CD8-positive, alpha-beta memory T cell (primary cell): Measurements from ENCODE around the gene RHOJ. TPM values are rescaled to one million over a fixed set of nuclear protein-coding genes. Genes with fewer than 3 reads are reported as not detected.
A peak's percentile ranks its signal among the peaks of the same experiment; 100 is the strongest.
"Not testable (repeated sequence)": the region's sequence is repeated elsewhere in the genome, so short reads cannot be mapped to it uniquely, and the experiment has no call there.

Experiments
- CTCF ChIA-PET: fragments of 350-600 bp; sonication (Branson Sonifier 250); formaldehyde crosslinking; loops from one replicate; lab custom pipeline; 2021; ENCODE audit warnings: antibody characterized with exemption; lab: Charles Lee
- POLR2A ChIA-PET: fragments of 350-600 bp; sonication (Branson Sonifier 250); formaldehyde crosslinking; loops from one replicate; lab custom pipeline; 2021; ENCODE audit warnings: antibody characterized with exemption; lab: Charles Lee
- DNase-seq, 5 donors: peaks; one replicate each; pipeline versions ENCODE4 v3.0.0 to v3.0.0-alpha.2; 2020 to 2022; ENCODE audit warnings: mixed read lengths in 1 of 5
- H3K27ac ChIP-seq: one replicate; pipeline ENCODE4 v1.7.0; 2013; ENCODE audit warnings: low read depth, mild to moderate bottlenecking, low read length, moderate library complexity
- H3K27me3 ChIP-seq: 2 replicates; pipeline ENCODE4 v1.7.0; 2013; ENCODE audit warnings: low read length, mild to moderate bottlenecking; ENCODE audit not compliant: insufficient read depth, poor library complexity, severe bottlenecking
- H3K36me3 ChIP-seq: 2 replicates; pipeline ENCODE4 v1.7.0; 2013; ENCODE audit warnings: mild to moderate bottlenecking, low read length, moderate library complexity; ENCODE audit not compliant: insufficient read depth
- H3K4me1 ChIP-seq: 2 replicates; pipeline ENCODE4 v1.7.0; 2013; ENCODE audit warnings: mild to moderate bottlenecking, low read length, moderate library complexity; ENCODE audit not compliant: insufficient read depth
- H3K4me3 ChIP-seq: 2 replicates; pipeline ENCODE4 v1.7.0; 2013; ENCODE audit warnings: mild to moderate bottlenecking, low read length
- H3K9me3 ChIP-seq: 2 replicates; pipeline ENCODE4 v1.7.0; 2013; ENCODE audit warnings: mild to moderate bottlenecking, low read length
- H3K27ac Mint-ChIP-seq, 8 donors: one replicate each; pipeline ENCODE4 v1.8.0; 2020 to 2021; ENCODE audit warnings: mixed read lengths in 8 of 8, mild to moderate bottlenecking in 6 of 8, inconsistent platforms in 3 of 8, moderate library complexity in 3 of 8
- H3K27me3 Mint-ChIP-seq, 2 donors: one replicate each; pipeline ENCODE4 v1.8.0; 2020 to 2021; ENCODE audit warnings: mixed read lengths in 2 of 2, mild to moderate bottlenecking in 1 of 2, moderate library complexity in 1 of 2
- H3K36me3 Mint-ChIP-seq, 3 donors: one replicate each; pipeline ENCODE4 v1.8.0; 2020 to 2021; ENCODE audit warnings: mixed read lengths in 3 of 3, inconsistent platforms in 1 of 3, mild to moderate bottlenecking in 1 of 3
- H3K4me1 Mint-ChIP-seq, 3 donors: one replicate each; pipeline ENCODE4 v1.8.0; 2020 to 2021; ENCODE audit warnings: mixed read lengths in 3 of 3, inconsistent platforms in 1 of 3, mild to moderate bottlenecking in 1 of 3
- H3K4me3 Mint-ChIP-seq, 7 donors: one replicate each; pipeline ENCODE4 v1.8.0; 2020 to 2021; ENCODE audit warnings: mixed read lengths in 7 of 7, mild to moderate bottlenecking in 6 of 7, moderate library complexity in 4 of 7, inconsistent platforms in 2 of 7
- H3K9me3 Mint-ChIP-seq, 5 donors: one replicate each; pipeline ENCODE4 v1.8.0; 2020 to 2022; ENCODE audit warnings: mixed read lengths in 5 of 5, mild to moderate bottlenecking in 3 of 5, moderate library complexity in 2 of 5, inconsistent platforms in 1 of 5
- polyA plus RNA-seq: library from polyadenylated mRNA; unstranded; fragments of 300-500 nt; fragmentation: Illumina TruSeq; gene quantifications from one replicate; pipeline ENCODE4 v1.2.3, GENCODE V29; 2021
- total RNA-seq, 2 experiments: library from RNA; stranded (reverse); gene quantifications; one replicate each; pipeline ENCODE4 v1.2.3, GENCODE V29; 2021

Gene RHOJ
- total and polyA plus RNA-seq, 3 experiments from 2014 or later = not detected

- Mint-ChIP-seq H3K4me1 (peaks cover 12 to 25% (median 20%) of the 10 kb centered on the region in 3 donors), H3K4me3 (no peak overlapping the region), H3K27ac (no peak overlapping the region), H3K27me3 (peaks cover 2 to 11% of the 10 kb centered on the region in 2 donors), H3K9me3 (no peaks in the 10 kb centered on the region), H3K36me3 (no peaks in the 10 kb centered on the region)
- Histone ChIP-seq H3K36me3 (no peaks in the 10 kb centered on the region), H3K9me3 (no peaks in the 10 kb centered on the region), H3K27me3 (no peaks in the 10 kb centered on the region), H3K4me3 (no peak overlapping the region), H3K27ac (no peak overlapping the region), H3K4me1 (no peaks in the 10 kb centered on the region)
- no peak for DNase-seq
- POLR2A ChIA-PET = no interaction called here
- CTCF ChIA-PET = no interaction called here
Measured at GRCh38 chr14:63299351-63300110, 95.3 kb downstream of the RHOJ start.

GRCh38 chr14:63300854-63301253 is 96.6 kb downstream of the RHOJ start:
- H3K27me3 ChIP-seq = no peaks in the 10 kb centered on the region
- H3K4me3 Mint-ChIP-seq = no peak overlapping the region
- no peaks in the 10 kb centered on the region for H3K4me1 ChIP-seq
- H3K36me3 ChIP-seq = no peaks in the 10 kb centered on the region
- no peak overlapping the region for H3K27ac ChIP-seq
- ChIA-PET POLR2A (no interaction called here), CTCF (no interaction called here)
- H3K9me3 ChIP-seq = no peaks in the 10 kb centered on the region
- no peaks in the 10 kb centered on the region for H3K36me3 Mint-ChIP-seq
- H3K27ac Mint-ChIP-seq = no peak overlapping the region
- no peak for DNase-seq
- no peak overlapping the region for H3K4me3 ChIP-seq
- peaks cover 5 to 13% (median 9%) of the 10 kb centered on the region in 3 donors for H3K4me1 Mint-ChIP-seq
- peaks cover 2 to 11% of the 10 kb centered on the region in 2 donors for H3K27me3 Mint-ChIP-seq
- H3K9me3 Mint-ChIP-seq = no peaks in the 10 kb centered on the region

- ChIA-PET POLR2A (no interaction called here), CTCF (interaction anchor here (0.7 kb wide), 1 partner anchor 8 kb away, joined by 3 read pairs; no protein-coding TSS in a partner anchor)
- peaks cover 3 to 8% (median 5%) of the 10 kb centered on the region in 3 donors for H3K4me1 Mint-ChIP-seq
- Histone ChIP-seq H3K36me3 (no peaks in the 10 kb centered on the region), H3K27me3 (no peaks in the 10 kb centered on the region), H3K9me3 (no peaks in the 10 kb centered on the region), H3K27ac (no peak overlapping the region), H3K4me1 (no peaks in the 10 kb centered on the region), H3K4me3 (no peak overlapping the region)
- no peaks in the 10 kb centered on the region for H3K9me3 Mint-ChIP-seq
- H3K27ac Mint-ChIP-seq = no peak overlapping the region
- H3K4me3 Mint-ChIP-seq = no peak overlapping the region
- peaks cover 2 to 11% of the 10 kb centered on the region in 2 donors for H3K27me3 Mint-ChIP-seq
- no peaks in the 10 kb centered on the region for H3K36me3 Mint-ChIP-seq
- no peak for DNase-seq
Measured at GRCh38 chr14:63301891-63302534, 97.8 kb downstream of the RHOJ start.

GRCh38 chr14:63304429-63304828 is 100.2 kb downstream of the RHOJ start:
- H3K27ac ChIP-seq, H3K36me3 ChIP-seq, H3K36me3 Mint-ChIP-seq, POLR2A ChIA-PET, DNase-seq, H3K9me3 Mint-ChIP-seq, H3K4me3 ChIP-seq, CTCF ChIA-PET, H3K9me3 ChIP-seq, H3K4me1 Mint-ChIP-seq, H3K4me3 Mint-ChIP-seq, H3K4me1 ChIP-seq, H3K27ac Mint-ChIP-seq, H3K27me3 ChIP-seq: not testable (repeated sequence)
- peaks cover 2 to 18% of the 10 kb centered on the region in 2 donors for H3K27me3 Mint-ChIP-seq

- no peak for DNase-seq
- Mint-ChIP-seq H3K9me3 (no peaks in the 10 kb centered on the region), H3K4me3 (peak overlapping the region in 1 of 7 donors; percentile 46), H3K4me1 (no peaks in the 10 kb centered on the region), H3K27me3 (peaks cover 7 to 22% of the 10 kb centered on the region in 2 donors), H3K36me3 (no peaks in the 10 kb centered on the region), H3K27ac (no peak overlapping the region)
- H3K27me3 ChIP-seq = no peaks in the 10 kb centered on the region
- no peaks in the 10 kb centered on the region for H3K9me3 ChIP-seq
- no peaks in the 10 kb centered on the region for H3K4me1 ChIP-seq
- CTCF ChIA-PET = no interaction called here
- POLR2A ChIA-PET = no interaction called here
- H3K27ac ChIP-seq = no peak overlapping the region
- H3K36me3 ChIP-seq = no peaks in the 10 kb centered on the region
- H3K4me3 ChIP-seq = no peak overlapping the region
Measured at GRCh38 chr14:63308723-63309317, 104.6 kb downstream of the RHOJ start.

DNA sequence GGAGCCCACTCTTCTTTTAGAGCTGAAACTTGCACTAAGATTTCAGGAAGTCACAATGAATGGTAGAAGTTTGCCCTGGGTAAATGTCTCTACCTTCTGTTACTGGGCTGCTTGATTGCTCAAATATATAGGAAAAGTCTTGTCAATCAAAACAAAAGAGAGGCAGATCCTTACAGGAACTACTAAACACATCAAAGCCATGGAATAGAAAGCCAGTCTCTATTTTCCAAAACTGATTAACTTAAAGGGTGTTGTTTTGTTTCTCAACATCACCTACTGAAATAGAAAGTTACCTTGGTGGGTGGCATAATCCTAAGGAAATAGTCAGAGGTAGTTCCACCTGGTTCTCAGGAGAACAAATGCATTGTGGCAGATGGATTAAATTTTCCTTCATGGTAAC is 114.6 kb downstream of the RHOJ start, which contains the start of gene GPHB5:
GPHB5 (minus strand) TSS at position 101 of the 400 bp plus-strand sequence. CDS start 1,086 bp downstream, outside the sequence.
- Histone ChIP-seq H3K9me3 (no peaks in the 10 kb centered on the region), H3K27ac (no peak within 1 kb of the TSS), H3K27me3 (no peaks in the 10 kb centered on the region), H3K4me1 (no peaks in the 10 kb centered on the region), H3K4me3 (no peak within 1 kb of the TSS), H3K36me3 (no peaks in the 10 kb centered on the region)
- H3K36me3 Mint-ChIP-seq = no peaks in the 10 kb centered on the region
- no peak for DNase-seq
- H3K4me3 Mint-ChIP-seq = no peak within 1 kb of the TSS
- H3K27me3 Mint-ChIP-seq = peaks cover 9 to 59% of the 10 kb centered on the region in 2 donors
- ChIA-PET CTCF (no interaction called here), POLR2A (no interaction called here)
- no peaks in the 10 kb centered on the region for H3K9me3 Mint-ChIP-seq
- no peak within 1 kb of the TSS for H3K27ac Mint-ChIP-seq
- no peaks in the 10 kb centered on the region for H3K4me1 Mint-ChIP-seq

DNA sequence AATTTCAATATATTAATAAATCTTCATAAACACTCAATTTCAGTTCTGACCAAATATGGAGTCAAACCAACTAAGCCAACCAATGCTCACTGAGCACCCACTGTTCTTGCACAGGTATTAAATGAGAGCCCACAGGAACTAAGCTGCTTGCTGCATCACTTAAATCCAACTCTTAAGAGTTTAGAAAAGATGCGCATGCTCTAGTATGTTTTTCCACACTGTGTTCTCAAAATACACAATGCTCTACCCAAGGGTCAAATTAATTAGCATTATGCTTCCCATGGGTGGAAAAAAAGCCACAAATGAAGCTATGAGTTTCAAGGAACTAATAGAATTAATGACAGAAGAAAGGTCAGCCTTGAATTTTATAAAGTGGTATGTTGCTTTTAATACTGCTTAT is 118.2 kb downstream of the RHOJ start:
- Mint-ChIP-seq H3K4me1 (no peaks in the 10 kb centered on the region), H3K9me3 (no peaks in the 10 kb centered on the region), H3K36me3 (no peaks in the 10 kb centered on the region), H3K27me3 (peaks cover 9 to 38% of the 10 kb centered on the region in 2 donors), H3K4me3 (no peak overlapping the region), H3K27ac (no peak overlapping the region)
- CTCF ChIA-PET = no interaction called here
- H3K27me3 ChIP-seq = no peaks in the 10 kb centered on the region
- no peaks in the 10 kb centered on the region for H3K36me3 ChIP-seq
- no peak overlapping the region for H3K4me3 ChIP-seq
- no peaks in the 10 kb centered on the region for H3K4me1 ChIP-seq
- H3K27ac ChIP-seq = no peak overlapping the region
- no peaks in the 10 kb centered on the region for H3K9me3 ChIP-seq
- DNase-seq = no peak
- POLR2A ChIA-PET = no interaction called here

GRCh38 chr14:63322897-63323573 is 118.8 kb downstream of the RHOJ start:
- no peaks in the 10 kb centered on the region for H3K36me3 Mint-ChIP-seq
- Histone ChIP-seq H3K36me3 (no peaks in the 10 kb centered on the region), H3K9me3 (no peaks in the 10 kb centered on the region), H3K4me1 (no peaks in the 10 kb centered on the region), H3K27me3 (no peaks in the 10 kb centered on the region), H3K27ac (no peak overlapping the region), H3K4me3 (no peak overlapping the region)
- no peaks in the 10 kb centered on the region for H3K9me3 Mint-ChIP-seq
- DNase-seq = no peak
- CTCF ChIA-PET = no interaction called here
- peaks cover 9 to 33% of the 10 kb centered on the region in 2 donors for H3K27me3 Mint-ChIP-seq
- H3K4me3 Mint-ChIP-seq = no peak overlapping the region
- POLR2A ChIA-PET = no interaction called here
- no peaks in the 10 kb centered on the region for H3K4me1 Mint-ChIP-seq
- no peak overlapping the region for H3K27ac Mint-ChIP-seq
